Fibroblast of skin of back (primary cell): ENCODE data around the gene ARMC2.
A peak's percentile ranks its signal among the peaks of the same experiment; 100 is the strongest.
"Not testable (repeated sequence)": the region's sequence is repeated elsewhere in the genome, so short reads cannot be mapped to it uniquely, and the experiment has no call there.

Source experiments
- DNase-seq: peaks from one replicate; pipeline ENCODE4 v3.0.0-alpha.2; 2013

The ARMC2 gene

GRCh38 chr6:108955329-108955949 lies 107.2 kb downstream of the ARMC2 start:
- DNase-seq: no peak

- no peak for DNase-seq
Observed at GRCh38 chr6:108957221-108957620, 109.0 kb downstream of the ARMC2 start.

- no peak for DNase-seq
Observed at GRCh38 chr6:108958900-108959770, 110.9 kb downstream of the ARMC2 start.

GRCh38 chr6:108959972-108960582 lies 111.9 kb downstream of the ARMC2 start:
- no peak for DNase-seq

- no peak for DNase-seq
Observed at GRCh38 chr6:108960601-108961000, 112.4 kb downstream of the ARMC2 start.

GRCh38 chr6:108961077-108961476 lies 112.9 kb downstream of the ARMC2 start:
- no peak for DNase-seq

- no peak for DNase-seq
Observed at GRCh38 chr6:108961985-108962384, 113.8 kb downstream of the ARMC2 start.

GRCh38 chr6:108966251-108966650 lies 118.0 kb downstream of the ARMC2 start:
- DNase-seq: no peak

GRCh38 chr6:108966855-108967755 lies 118.9 kb downstream of the ARMC2 start:
- peak; percentile 53 for DNase-seq

- DNase-seq: no peak
Observed at GRCh38 chr6:108968325-108969316, 120.4 kb downstream of the ARMC2 start.

- no peak for DNase-seq
Observed at GRCh38 chr6:108969776-108970175, 121.6 kb downstream of the ARMC2 start.

- no peak for DNase-seq
Observed at GRCh38 chr6:108974201-108974600, 126.0 kb downstream of the ARMC2 start.

GRCh38 chr6:108978638-108979037 lies 130.4 kb downstream of the ARMC2 start:
- not testable (repeated sequence) for DNase-seq

- DNase-seq: no peak
Observed at GRCh38 chr6:108982154-108983113, 134.2 kb downstream of the ARMC2 start.

- DNase-seq: no peak
Observed at GRCh38 chr6:108983151-108983550, 134.9 kb downstream of the ARMC2 start.

GRCh38 chr6:108985301-108985700 lies 137.1 kb downstream of the ARMC2 start:
- DNase-seq: no peak

- DNase-seq: no peak
Observed at GRCh38 chr6:108987156-108987555, 138.9 kb downstream of the ARMC2 start.

- DNase-seq: no peak
Observed at GRCh38 chr6:108988296-108988695, 140.1 kb downstream of the ARMC2 start.

GRCh38 chr6:108988765-108989164 lies 140.5 kb downstream of the ARMC2 start:
- no peak for DNase-seq

- DNase-seq: no peak
Observed at GRCh38 chr6:108989700-108990099, 141.5 kb downstream of the ARMC2 start.
